Measurements from ENCODE around the gene EPHA5.
"Not testable (repeated sequence)": the region's sequence is repeated elsewhere in the genome, so short reads cannot be mapped to it uniquely, and the experiment has no call there.

EPHA5 gene

GRCh38 chr4:65344278-65344825 is 325.9 kb downstream of the EPHA5 start:
- DNase-seq, result no peak

GRCh38 chr4:65343342-65343741 is 326.9 kb downstream of the EPHA5 start:
- DNase-seq, result no peak

GRCh38 chr4:65341557-65341956 is 328.7 kb downstream of the EPHA5 start:
- DNase-seq, result no peak

- no peak for DNase-seq
These were observed 329.7 kb downstream of the EPHA5 start for GRCh38 chr4:65340382-65341109.

GRCh38 chr4:65337371-65337770 is 332.9 kb downstream of the EPHA5 start:
- DNase-seq, result no peak

GRCh38 chr4:65336465-65336864 is 333.8 kb downstream of the EPHA5 start:
- no peak for DNase-seq

- no peak for DNase-seq
These were observed 353.8 kb downstream of the EPHA5 start for GRCh38 chr4:65316534-65316933.

- DNase-seq, result no peak
These were observed 359.2 kb downstream of the EPHA5 start for GRCh38 chr4:65311120-65311519.

- no peak for DNase-seq
These were observed 359.7 kb downstream of the EPHA5 start for GRCh38 chr4:65310586-65310985.

GRCh38 chr4:65308626-65309025 is 361.7 kb downstream of the EPHA5 start:
- not testable (repeated sequence) for DNase-seq

GRCh38 chr4:65302145-65302544 is 368.1 kb downstream of the EPHA5 start:
- no peak for DNase-seq

GRCh38 chr4:65296246-65296645 is 374.0 kb downstream of the EPHA5 start:
- no peak for DNase-seq

- DNase-seq, result no peak
These were observed 383.2 kb downstream of the EPHA5 start for GRCh38 chr4:65287071-65287470.

Data from NCI-H2081 (cell line).